MM.1S (cell line): ENCODE measurements around the gene PSRC1.

Experiments
- DNase-seq: peaks from one replicate; pipeline ENCODE4 v3.0.0-alpha.2; 2015
- H2AFZ ChIP-seq: fragments of 300-600 bp; sonication (generic); 2 replicates; pipeline ENCODE4 v1.6.0; 2016; ENCODE audit warnings: antibody characterized with exemption, low read length
- H3F3A ChIP-seq: fragments of 300-600 bp; sonication (generic); 2 replicates; pipeline ENCODE4 v1.6.1; 2016; ENCODE audit warnings: mild to moderate bottlenecking, antibody characterized with exemption, low read length, moderate library complexity, mixed read lengths; ENCODE audit not compliant: insufficient read depth
- H3K27ac ChIP-seq: fragments of 300-600 bp; sonication (generic); 2 replicates; pipeline ENCODE4 v1.5.1; 2016; ENCODE audit warnings: mild to moderate bottlenecking, low read length
- H3K27me3 ChIP-seq: fragments of 300-600 bp; sonication (generic); replicated peaks from 2 replicates; pipeline ENCODE4 v1.6.0; 2016; ENCODE audit warnings: low read length; ENCODE audit not compliant: insufficient read depth
- H3K36me3 ChIP-seq: fragments of 300-600 bp; sonication (generic); replicated peaks from 2 replicates; pipeline ENCODE4 v1.6.1; 2016; ENCODE audit warnings: mild to moderate bottlenecking, low read length, mixed read lengths; ENCODE audit not compliant: insufficient read depth
- H3K4me1 ChIP-seq: fragments of 300-600 bp; sonication (generic); 2 replicates; pipeline ENCODE4 v1.6.1; 2016; ENCODE audit warnings: low read length, mixed read lengths
- H3K4me2 ChIP-seq: fragments of 300-600 bp; sonication (generic); 2 replicates; pipeline ENCODE4 v1.6.0; 2016; ENCODE audit warnings: low read depth, low read length
- H3K4me3 ChIP-seq: fragments of 300-600 bp; sonication (generic); 2 replicates; pipeline ENCODE4 v1.5.1; 2016; ENCODE audit warnings: low read length, mixed read lengths
- H3K79me2 ChIP-seq: fragments of 300-600 bp; sonication (generic); 2 replicates; pipeline ENCODE4 v1.6.1; 2016; ENCODE audit warnings: mixed run types, low read length, mixed read lengths
- H3K9ac ChIP-seq: fragments of 300-600 bp; sonication (generic); 2 replicates; pipeline ENCODE4 v1.6.1; 2016; ENCODE audit warnings: low read length, mixed read lengths
- H3K9me2 ChIP-seq: fragments of 300-600 bp; sonication (generic); replicated peaks from 2 replicates; pipeline ENCODE4 v1.6.1; 2016; ENCODE audit warnings: mild to moderate bottlenecking, low read length, mixed read lengths; ENCODE audit not compliant: insufficient read depth
- H3K9me3 ChIP-seq: fragments of 300-600 bp; sonication (generic); replicated peaks from 2 replicates; pipeline ENCODE4 v1.6.1; 2016; ENCODE audit warnings: mild to moderate bottlenecking, low read length, mixed read lengths; ENCODE audit not compliant: insufficient read depth
- H4K20me1 ChIP-seq: fragments of 300-600 bp; sonication (generic); 2 replicates; pipeline ENCODE4 v1.6.1; 2016; ENCODE audit warnings: mild to moderate bottlenecking, low read length, moderate library complexity, mixed read lengths; ENCODE audit not compliant: insufficient read depth
- EZH2 ChIP-seq: fragments of 300-600 bp; sonication (generic); optimal IDR thresholded peaks from 2 replicates; pipeline ENCODE3; 2017; ENCODE audit warnings: low read depth, mild to moderate bottlenecking, antibody characterized with exemption, low read length, mixed read lengths
- EZH2phosphoT487 ChIP-seq: fragments of 300-600 bp; sonication (generic); IDR thresholded peaks from 2 replicates; pipeline ENCODE4 v1.6.1; 2018; ENCODE audit warnings: antibody characterized with exemption, low read length
- TF ChIP-seq, protein P1 (sequence below): fragments of 300-600 bp; sonication (generic); IDR thresholded peaks from 2 replicates; pipeline ENCODE4 v1.5.1; 2016; ENCODE audit warnings: antibody characterized with exemption, low read length, mixed read lengths

PSRC1 gene

DNA sequence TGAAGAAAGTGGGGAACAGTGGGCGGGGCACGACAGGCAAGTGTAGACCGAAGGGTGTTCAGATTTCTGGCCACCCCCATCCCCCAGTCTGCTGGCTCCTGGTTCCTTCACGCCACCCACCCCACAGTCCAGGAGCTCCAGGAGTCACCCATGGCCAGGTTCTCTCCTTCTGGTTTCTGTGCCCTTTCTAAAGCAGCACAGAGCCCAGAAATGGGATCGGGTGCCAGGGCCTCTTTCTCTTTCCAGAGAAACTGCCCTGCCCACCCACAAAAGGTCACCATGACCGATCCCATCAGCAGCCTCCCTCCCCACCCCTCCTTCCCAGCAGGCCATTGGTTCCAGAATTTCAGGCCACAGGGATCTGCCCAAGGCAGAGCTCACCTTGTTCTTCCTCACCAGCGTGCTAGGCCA, 36.8 kb downstream of the PSRC1 start:
- no peaks in the 10 kb centered on the region for H3K9me3 ChIP-seq
- TF ChIP-seq, protein P1, sequence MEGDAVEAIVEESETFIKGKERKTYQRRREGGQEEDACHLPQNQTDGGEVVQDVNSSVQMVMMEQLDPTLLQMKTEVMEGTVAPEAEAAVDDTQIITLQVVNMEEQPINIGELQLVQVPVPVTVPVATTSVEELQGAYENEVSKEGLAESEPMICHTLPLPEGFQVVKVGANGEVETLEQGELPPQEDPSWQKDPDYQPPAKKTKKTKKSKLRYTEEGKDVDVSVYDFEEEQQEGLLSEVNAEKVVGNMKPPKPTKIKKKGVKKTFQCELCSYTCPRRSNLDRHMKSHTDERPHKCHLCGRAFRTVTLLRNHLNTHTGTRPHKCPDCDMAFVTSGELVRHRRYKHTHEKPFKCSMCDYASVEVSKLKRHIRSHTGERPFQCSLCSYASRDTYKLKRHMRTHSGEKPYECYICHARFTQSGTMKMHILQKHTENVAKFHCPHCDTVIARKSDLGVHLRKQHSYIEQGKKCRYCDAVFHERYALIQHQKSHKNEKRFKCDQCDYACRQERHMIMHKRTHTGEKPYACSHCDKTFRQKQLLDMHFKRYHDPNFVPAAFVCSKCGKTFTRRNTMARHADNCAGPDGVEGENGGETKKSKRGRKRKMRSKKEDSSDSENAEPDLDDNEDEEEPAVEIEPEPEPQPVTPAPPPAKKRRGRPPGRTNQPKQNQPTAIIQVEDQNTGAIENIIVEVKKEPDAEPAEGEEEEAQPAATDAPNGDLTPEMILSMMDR, result no peak
- TF ChIP-seq EZH2phosphoT487 (no peak), EZH2 (no peak)
- no peak overlapping the region for H3K4me2 ChIP-seq
- no peak overlapping the region for H2AFZ ChIP-seq
- H4K20me1 ChIP-seq, result no peaks in the 10 kb centered on the region
- DNase-seq, result no peak
- no peaks in the 10 kb centered on the region for H3K27me3 ChIP-seq
- no peaks in the 10 kb centered on the region for H3K9me2 ChIP-seq
- no peaks in the 10 kb centered on the region for H3K79me2 ChIP-seq
- H3K4me1 ChIP-seq, result no peaks in the 10 kb centered on the region
- H3K36me3 ChIP-seq, result no peaks in the 10 kb centered on the region
- no peaks in the 10 kb centered on the region for H3F3A ChIP-seq
- H3K4me3 ChIP-seq, result no peak overlapping the region
- no peak overlapping the region for H3K27ac ChIP-seq
- no peak overlapping the region for H3K9ac ChIP-seq

DNA sequence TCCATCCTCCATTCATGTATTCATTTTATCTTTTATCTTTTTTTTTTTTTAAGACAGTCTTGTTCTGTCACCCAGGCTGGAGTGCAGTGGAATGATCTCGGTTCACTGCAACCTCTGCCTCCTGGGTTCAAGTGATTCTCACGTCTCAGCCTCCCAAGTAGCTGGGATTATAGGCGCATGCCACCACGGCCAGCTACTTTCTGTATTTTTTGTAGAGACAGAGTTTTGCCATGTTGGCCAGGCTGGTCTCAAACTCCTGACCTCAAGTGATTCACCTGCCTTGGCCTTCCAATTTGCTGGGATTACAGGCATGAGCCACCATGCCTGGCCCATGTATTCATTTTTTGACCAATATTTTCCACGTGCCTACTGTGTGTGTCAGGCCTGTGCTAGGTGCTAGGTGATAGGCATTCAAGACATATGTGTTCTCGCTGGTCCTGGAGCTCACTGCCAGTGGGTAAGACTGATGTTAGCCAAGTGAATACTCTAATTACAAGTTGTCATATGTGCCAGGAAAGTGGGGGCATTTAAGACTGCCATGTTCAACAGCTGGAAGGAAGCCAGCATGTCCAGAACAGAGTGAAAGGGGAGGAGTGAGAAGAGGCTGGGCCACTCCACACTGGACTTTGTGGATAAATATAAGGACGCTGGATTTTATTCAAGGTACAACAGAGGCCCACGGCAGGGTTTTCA, 38.9 kb downstream of the PSRC1 start:
- no peaks in the 10 kb centered on the region for H3K9me3 ChIP-seq
- H2AFZ ChIP-seq, result no peak overlapping the region
- no peaks in the 10 kb centered on the region for H3K9me2 ChIP-seq
- H3F3A ChIP-seq, result no peaks in the 10 kb centered on the region
- TF ChIP-seq, protein P1, result no peak
- TF ChIP-seq EZH2phosphoT487 (no peak), EZH2 (no peak)
- H3K36me3 ChIP-seq, result no peaks in the 10 kb centered on the region
- no peak overlapping the region for H3K9ac ChIP-seq
- no peaks in the 10 kb centered on the region for H3K4me1 ChIP-seq
- no peak overlapping the region for H3K27ac ChIP-seq
- no peaks in the 10 kb centered on the region for H3K79me2 ChIP-seq
- H3K4me3 ChIP-seq, result no peak overlapping the region
- no peak for DNase-seq
- H3K27me3 ChIP-seq, result no peaks in the 10 kb centered on the region
- no peak overlapping the region for H3K4me2 ChIP-seq
- no peaks in the 10 kb centered on the region for H4K20me1 ChIP-seq

DNA sequence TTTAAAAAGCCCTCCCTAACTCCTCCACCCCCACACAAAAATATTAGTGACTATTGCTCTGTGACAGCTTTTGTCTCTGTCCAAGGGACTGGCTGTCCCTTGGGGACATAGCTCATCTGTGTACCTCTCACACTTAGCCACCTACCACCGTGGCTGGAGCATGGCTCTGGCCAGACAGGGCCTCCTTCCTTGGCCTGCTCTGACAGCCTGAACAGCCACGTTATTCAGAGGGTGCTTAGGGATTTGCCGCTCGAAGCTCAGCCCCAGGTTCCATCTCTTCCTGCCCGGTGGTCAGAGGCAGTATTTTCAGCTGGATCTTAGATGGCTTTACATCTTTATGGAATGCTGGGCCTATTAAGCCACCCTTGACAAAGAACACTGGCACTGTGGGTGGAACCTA, 39.7 kb downstream of the PSRC1 start:
- Histone ChIP-seq H3K4me3 (no peak overlapping the region), H3K4me1 (no peaks in the 10 kb centered on the region)

More for the DNA sequence above, 39.7 kb downstream of the PSRC1 start:
- no peaks in the 10 kb centered on the region for H3K79me2 ChIP-seq
- H3K9ac ChIP-seq, result no peak overlapping the region
- no peak overlapping the region for H3K4me2 ChIP-seq
- no peak overlapping the region for H3K27ac ChIP-seq
- no peaks in the 10 kb centered on the region for H4K20me1 ChIP-seq
- no peak for TF ChIP-seq EZH2
- no peak for TF ChIP-seq EZH2phosphoT487
- TF ChIP-seq, protein P1, result no peak
- H3K9me3 ChIP-seq, result no peaks in the 10 kb centered on the region
- no peak overlapping the region for H2AFZ ChIP-seq
- H3F3A ChIP-seq, result no peaks in the 10 kb centered on the region
- no peak for DNase-seq
- H3K9me2 ChIP-seq, result no peaks in the 10 kb centered on the region
- H3K27me3 ChIP-seq, result no peaks in the 10 kb centered on the region
- H3K36me3 ChIP-seq, result no peaks in the 10 kb centered on the region
